Stimulated activated CD8-positive, alpha-beta memory T cell treated with anti-CD3 and anti-CD28 coated beads, Interleukin-15, amount 100 ng/mL, for 1 hour (primary cell): Measurements from ENCODE around the gene KRTAP9-4.
"Not testable (repeated sequence)": the region's sequence is repeated elsewhere in the genome, so short reads cannot be mapped to it uniquely, and the experiment has no call there.

Experiments
- DNase-seq: peaks from one replicate; pipeline ENCODE4 v3.0.0-alpha.2; 2020; ENCODE audit warnings: low read depth

The KRTAP9-4 gene, protein sequence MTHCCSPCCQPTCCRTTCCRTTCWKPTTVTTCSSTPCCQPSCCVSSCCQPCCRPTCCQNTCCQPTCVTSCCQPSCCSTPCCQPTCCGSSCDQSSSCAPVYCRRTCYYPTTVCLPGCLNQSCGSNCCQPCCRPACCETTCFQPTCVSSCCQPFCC

DNA sequence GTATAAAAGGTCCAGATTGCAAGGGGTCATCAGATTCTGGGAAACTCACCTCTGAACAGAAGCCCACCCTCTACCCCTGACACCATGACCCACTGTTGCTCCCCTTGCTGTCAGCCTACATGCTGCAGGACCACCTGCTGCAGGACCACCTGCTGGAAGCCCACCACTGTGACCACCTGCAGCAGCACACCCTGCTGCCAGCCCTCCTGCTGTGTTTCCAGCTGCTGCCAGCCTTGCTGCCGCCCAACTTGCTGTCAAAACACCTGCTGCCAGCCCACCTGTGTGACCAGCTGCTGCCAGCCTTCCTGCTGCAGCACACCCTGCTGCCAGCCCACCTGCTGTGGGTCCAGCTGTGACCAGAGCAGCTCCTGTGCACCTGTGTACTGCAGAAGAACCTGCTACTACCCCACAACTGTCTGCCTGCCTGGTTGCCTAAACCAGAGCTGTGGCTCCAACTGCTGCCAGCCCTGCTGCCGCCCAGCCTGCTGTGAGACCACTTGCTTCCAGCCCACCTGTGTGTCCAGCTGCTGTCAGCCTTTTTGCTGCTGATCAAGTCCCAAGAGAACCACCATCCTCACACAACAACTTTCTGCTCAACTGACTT is at the start of gene KRTAP9-4:
TSS of gene KRTAP9-4 (plus strand) at position 51 of the 604 bp plus-strand sequence. CDS start at position 85, 34 bp downstream.
- not testable (repeated sequence) for DNase-seq

DNA sequence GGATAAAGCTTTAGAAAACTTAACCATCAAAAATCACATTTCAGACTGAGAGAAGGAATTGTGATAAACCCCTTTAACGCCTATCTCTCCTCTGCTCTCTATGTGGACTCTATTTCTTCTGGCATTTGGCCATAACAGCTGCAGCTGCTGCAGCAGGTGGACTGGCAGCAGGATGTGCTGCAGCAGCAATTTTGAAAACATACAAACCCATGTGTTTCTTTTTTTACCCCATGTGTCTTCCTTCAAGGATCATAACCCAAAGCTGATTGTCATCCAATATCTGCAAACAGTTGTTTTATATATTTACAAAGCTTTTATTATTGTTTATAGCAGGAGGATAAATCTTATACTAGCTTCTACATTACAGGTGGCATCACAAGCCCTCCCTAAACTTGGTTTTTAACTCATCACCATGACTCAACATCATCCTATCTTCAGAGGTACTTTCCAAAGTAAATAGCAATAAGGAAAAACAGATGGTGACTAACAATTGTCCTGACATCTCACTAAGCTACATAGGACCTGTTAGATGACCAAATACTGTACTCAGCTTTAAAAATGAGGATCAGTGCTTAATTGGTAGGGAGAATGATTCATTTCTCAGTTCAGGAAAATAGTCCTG is 37.5 kb upstream of the KRTAP9-4 start:
- no peak for DNase-seq

DNA sequence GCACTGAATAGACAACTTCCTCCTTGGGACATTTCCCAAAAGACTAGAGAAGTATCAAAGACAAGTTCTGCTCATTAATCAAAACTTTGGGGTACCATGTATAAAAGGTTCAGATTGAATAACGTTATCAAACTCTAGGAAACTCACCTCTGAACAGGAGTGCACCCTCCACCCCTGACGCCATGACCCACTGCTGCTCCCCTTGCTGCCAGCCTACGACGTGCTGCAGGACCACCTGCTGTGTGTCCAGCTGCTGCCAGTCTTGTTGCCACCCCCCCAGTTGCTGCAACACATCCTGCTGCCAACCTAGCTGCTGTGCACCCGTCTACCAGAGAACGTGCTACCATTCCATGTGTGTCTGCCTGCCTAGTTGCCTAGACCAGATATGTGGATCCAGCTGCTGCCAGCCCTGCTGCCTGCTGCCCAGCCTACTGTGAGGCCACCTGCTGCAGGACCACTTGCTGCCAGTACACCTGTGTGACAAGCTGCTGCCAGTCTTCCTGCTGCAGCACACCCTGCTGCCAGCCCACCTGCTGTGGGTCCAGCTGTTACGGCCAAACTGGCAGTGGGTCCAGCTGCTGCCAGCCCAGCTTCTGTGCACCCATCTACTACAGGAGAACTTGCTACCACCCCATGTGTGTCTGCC is 36.8 kb upstream of the KRTAP9-4 start:
- no peak for DNase-seq

DNA sequence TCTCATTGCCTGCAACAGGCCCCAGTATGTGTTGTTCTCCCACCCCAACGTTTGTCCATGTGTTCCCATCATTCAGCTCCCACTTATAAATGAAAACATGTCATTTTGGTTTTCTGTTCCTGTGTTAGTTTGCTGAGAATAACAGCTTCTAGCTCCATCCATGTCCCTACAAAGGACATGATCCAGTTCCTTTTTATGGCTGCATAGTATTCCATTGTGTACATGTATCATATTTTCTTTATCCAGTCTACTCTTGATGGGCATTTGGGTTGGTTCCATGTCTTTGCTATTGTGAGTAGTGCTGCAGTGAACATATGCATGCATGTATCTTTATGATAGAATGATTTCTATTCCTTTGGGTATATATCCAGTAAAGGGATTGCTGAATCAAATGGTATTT is 33.8 kb upstream of the KRTAP9-4 start:
- no peak for DNase-seq

- DNase-seq: no peak
These were observed 25.7 kb upstream of the KRTAP9-4 start for GRCh38 chr17:41223821-41224220.

GRCh38 chr17:41226051-41226450 is 23.4 kb upstream of the KRTAP9-4 start:
- no peak for DNase-seq

DNA sequence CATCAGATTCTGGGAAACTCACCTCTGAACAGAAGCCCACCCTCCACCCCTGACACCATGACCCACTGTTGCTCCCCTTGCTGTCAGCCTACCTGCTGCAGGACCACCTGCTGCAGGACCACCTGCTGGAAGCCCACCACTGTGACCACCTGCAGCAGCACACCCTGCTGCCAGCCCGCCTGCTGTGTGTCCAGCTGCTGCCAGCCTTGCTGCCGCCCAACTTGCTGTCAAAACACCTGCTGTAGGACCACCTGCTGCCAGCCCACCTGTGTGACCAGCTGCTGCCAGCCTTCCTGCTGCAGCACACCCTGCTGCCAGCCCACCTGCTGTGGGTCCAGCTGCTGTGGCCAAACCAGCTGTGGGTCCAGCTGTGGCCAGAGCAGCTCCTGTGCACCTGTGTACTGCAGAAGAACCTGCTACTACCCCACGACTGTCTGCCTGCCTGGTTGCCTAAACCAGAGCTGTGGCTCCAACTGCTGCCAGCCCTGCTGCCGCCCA is 22.8 kb upstream of the KRTAP9-4 start, which contains the start of gene KRTAP9-2:
TSS of gene KRTAP9-2 (plus strand) at position 51 of the 498 bp plus-strand sequence. CDS start at position 58, 7 bp downstream.
- not testable (repeated sequence) for DNase-seq

DNA sequence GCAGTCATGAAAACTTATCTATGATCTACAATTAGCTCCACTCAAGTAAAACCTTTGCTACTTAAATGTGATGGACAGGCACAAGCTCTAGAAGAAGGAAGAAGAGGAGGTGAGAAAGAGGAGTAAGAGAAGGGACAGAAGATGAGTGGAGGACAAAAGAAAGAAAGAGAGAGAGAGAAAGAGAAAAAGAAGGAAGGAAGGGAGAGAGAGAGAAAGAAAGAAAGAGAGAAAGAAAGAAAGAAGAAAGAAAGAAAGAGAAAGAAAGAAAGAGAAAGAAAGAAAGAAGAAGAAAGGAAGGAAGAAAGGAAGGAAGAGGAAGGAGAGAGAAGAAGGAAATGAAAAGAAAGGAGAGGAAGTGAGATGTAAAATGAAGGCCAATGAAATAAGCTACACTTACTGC is 19.4 kb upstream of the KRTAP9-4 start:
- no peak for DNase-seq

GRCh38 chr17:41231731-41232130 is 17.8 kb upstream of the KRTAP9-4 start:
- no peak for DNase-seq

GRCh38 chr17:41232399-41233105 is 16.9 kb upstream of the KRTAP9-4 start, which contains the start of gene KRTAP9-3:
Gene KRTAP9-3 (plus strand): TSS chr17:41232449. CDS start chr17:41232502, 53 bp downstream.
- not testable (repeated sequence) for DNase-seq

DNA sequence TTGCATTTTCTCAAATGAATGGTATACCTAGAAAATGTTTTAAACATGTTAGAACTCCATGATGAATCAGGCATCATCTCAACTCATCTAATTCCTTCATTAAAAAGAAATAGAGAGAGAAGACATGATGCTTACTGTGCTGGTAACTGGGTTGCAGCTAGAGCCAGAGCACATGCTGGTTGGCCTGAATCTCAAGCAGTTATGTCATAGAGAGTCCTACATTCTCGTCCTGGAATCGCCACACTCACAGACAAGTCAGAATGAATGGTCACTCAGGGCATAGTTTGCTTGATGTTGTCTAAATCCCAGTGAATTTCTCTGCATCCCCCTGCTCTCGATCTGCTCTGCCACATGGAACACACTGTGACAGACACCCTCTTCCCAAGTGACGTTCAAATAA is 12.4 kb upstream of the KRTAP9-4 start:
- not testable (repeated sequence) for DNase-seq

- DNase-seq: not testable (repeated sequence)
These were observed 11.5 kb upstream of the KRTAP9-4 start, which contains the start of gene KRTAP9-8 for GRCh38 chr17:41237949-41238437. Gene KRTAP9-8 (plus strand): TSS chr17:41237999. CDS start chr17:41238052, 53 bp downstream.

GRCh38 chr17:41246995-41247787 is 2.3 kb upstream of the KRTAP9-4 start:
- DNase-seq: not testable (repeated sequence)

GRCh38 chr17:41251261-41251660 is 1.8 kb downstream of the KRTAP9-4 start:
- no peak for DNase-seq

DNA sequence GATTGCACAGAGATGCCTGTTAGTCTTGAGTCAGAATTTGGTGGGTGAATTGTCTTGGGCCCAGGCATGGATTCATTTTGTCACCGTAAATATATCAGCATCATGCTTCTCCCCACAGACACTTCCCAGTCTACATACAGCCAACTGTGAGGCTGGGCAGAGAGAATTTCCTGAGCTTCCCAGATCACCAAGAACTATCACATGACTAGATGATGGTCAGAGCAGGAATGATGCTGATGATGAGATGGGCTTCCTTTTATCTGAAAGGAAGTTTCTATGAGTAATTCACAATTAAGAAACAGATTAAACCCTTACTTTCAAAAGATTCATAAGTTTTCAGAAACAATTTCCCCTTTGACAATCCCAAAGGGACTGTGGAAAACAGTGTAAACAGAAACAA is 5.4 kb downstream of the KRTAP9-4 start:
- DNase-seq: no peak

GRCh38 chr17:41255381-41256290 is 6.1 kb downstream of the KRTAP9-4 start, which contains the start of gene KRTAP9-9:
Gene KRTAP9-9 (plus strand): TSS chr17:41255384.
- not testable (repeated sequence) for DNase-seq

- DNase-seq: no peak
These were observed 6.8 kb downstream of the KRTAP9-4 start for GRCh38 chr17:41256291-41256685.

- DNase-seq: no peak
These were observed 8.9 kb downstream of the KRTAP9-4 start for GRCh38 chr17:41258406-41258805.

DNA sequence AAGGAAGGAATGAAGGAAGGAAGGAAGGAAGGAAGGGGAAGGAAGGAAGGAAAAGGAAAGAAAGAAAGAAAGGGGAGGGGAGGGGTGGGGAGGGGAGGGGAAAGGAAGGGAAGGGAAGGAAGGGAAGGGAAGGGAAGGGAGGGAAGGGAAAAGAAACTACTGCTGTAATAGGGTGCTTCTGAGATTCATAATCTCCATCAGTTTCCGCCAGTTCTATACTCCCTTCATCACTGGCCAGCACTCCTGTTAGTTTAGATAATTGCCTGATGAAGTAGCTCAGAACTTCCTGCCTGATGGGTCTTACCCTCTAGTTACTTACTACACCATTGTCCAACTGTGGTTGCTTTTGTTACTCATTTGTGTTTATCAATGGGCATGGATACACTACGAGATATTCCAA is 13.7 kb downstream of the KRTAP9-4 start:
- DNase-seq: no peak

- no peak for DNase-seq
These were observed 15.1 kb downstream of the KRTAP9-4 start for GRCh38 chr17:41264599-41264998.
